ENCODE measurements around the gene IL1RL2. TPM values are rescaled to one million over a fixed set of nuclear protein-coding genes. Genes with fewer than 3 reads are reported as not detected.

Gene IL1RL2
- total RNA-seq, 2 donors from 2014 or later, result 0.19 TPM; not detected in 1

DNA sequence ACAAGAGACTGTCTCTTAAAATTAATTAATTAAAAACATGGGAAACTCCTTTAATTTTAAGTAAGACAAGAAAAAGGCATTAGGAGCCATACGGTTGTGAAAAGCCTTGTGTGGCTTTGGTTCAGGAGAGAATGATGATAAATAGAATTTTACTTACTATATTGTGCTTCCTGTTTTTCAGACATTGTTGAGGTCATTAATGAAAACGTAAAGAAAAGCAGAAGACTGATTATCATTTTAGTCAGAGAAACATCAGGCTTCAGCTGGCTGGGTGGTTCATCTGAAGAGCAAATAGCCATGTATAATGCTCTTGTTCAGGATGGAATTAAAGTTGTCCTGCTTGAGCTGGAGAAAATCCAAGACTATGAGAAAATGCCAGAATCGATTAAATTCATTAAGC, 10.7 kb upstream of the IL1RL2 start:
- H3K9me3 Mint-ChIP-seq, result no peaks in the 10 kb centered on the region
- H3K4me1 Mint-ChIP-seq (ENCODE audit: low read depth in 2 of 2), result peaks cover 0 to 4% of the 10 kb centered on the region in 2 donors
- no peak overlapping the region for H3K4me3 Mint-ChIP-seq
- peaks cover 15 to 25% of the 10 kb centered on the region in 2 donors for H3K27me3 Mint-ChIP-seq
- no peak for ATAC-seq
- no peak for DNase-seq (ENCODE audit: low spot score)
- no peak overlapping the region for H3K27ac Mint-ChIP-seq
- no peaks in the 10 kb centered on the region for H3K36me3 Mint-ChIP-seq

DNA sequence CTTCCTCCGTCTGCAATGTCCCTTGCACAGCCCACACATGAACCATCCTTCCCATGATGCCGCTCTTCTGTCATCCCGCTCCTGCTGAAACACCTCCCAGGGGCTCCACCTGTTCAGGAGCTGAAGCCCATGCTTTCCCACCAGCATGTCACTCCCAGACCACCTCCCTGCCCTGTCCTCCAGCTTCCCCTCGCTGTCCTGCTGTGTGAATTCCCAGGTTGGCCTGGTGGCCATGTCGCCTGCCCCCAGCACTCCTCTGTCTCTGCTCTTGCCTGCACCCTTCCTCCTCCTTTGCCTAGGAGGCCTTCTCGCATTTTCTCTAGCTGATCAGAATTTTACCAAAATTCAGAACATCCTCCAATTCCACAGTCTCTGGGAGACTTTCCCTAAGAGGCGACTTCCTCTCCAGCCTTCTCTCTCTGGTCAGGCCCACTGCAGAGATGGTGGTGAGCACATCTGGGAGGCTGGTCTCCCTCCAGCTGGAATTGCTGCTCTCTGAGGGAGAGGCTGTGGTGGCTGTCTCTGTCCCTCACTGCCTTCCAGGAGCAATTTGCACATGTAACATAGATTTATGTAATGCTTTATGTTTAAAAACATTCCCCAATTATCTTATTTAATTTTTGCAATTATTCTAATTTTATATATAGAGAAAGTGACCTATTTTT, 8.9 kb upstream of the IL1RL2 start:
- H3K9me3 Mint-ChIP-seq, result no peaks in the 10 kb centered on the region
- no peak overlapping the region for H3K27ac Mint-ChIP-seq
- no peaks in the 10 kb centered on the region for H3K36me3 Mint-ChIP-seq
- H3K4me3 Mint-ChIP-seq, result no peak overlapping the region
- no peak for DNase-seq (ENCODE audit: low spot score)
- H3K4me1 Mint-ChIP-seq (ENCODE audit: low read depth in 2 of 2), result peaks cover 2 to 3% of the 10 kb centered on the region in 2 donors
- peaks cover 21 to 32% of the 10 kb centered on the region in 2 donors for H3K27me3 Mint-ChIP-seq
- no peak for ATAC-seq

DNA sequence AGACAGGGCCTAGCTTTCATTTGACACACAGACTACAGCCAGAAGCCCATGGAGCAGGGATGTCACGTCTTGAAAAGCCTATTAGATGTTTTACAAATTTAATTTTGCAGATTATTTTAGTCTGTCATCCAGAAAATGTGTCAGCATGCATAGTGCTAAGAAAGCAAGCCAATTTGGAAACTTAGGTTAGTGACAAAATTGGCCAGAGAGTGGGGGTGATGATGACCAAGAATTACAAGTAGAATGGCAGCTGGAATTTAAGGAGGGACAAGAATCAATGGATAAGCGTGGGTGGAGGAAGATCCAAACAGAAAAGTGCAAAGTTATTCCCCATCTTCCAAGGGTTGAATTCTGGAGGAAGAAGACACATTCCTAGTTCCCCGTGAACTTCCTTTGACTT, 7.8 kb upstream of the IL1RL2 start:
- H3K4me1 Mint-ChIP-seq (ENCODE audit: low read depth in 2 of 2), result peaks cover 0 to 3% of the 10 kb centered on the region in 2 donors
- DNase-seq (ENCODE audit: low spot score) (no peak), ATAC-seq (no peak)
- H3K4me3 Mint-ChIP-seq, result no peak overlapping the region
- no peak overlapping the region for H3K27ac Mint-ChIP-seq
- H3K27me3 Mint-ChIP-seq, result peaks cover 25 to 37% of the 10 kb centered on the region in 2 donors
- no peaks in the 10 kb centered on the region for H3K36me3 Mint-ChIP-seq
- no peaks in the 10 kb centered on the region for H3K9me3 Mint-ChIP-seq

DNA sequence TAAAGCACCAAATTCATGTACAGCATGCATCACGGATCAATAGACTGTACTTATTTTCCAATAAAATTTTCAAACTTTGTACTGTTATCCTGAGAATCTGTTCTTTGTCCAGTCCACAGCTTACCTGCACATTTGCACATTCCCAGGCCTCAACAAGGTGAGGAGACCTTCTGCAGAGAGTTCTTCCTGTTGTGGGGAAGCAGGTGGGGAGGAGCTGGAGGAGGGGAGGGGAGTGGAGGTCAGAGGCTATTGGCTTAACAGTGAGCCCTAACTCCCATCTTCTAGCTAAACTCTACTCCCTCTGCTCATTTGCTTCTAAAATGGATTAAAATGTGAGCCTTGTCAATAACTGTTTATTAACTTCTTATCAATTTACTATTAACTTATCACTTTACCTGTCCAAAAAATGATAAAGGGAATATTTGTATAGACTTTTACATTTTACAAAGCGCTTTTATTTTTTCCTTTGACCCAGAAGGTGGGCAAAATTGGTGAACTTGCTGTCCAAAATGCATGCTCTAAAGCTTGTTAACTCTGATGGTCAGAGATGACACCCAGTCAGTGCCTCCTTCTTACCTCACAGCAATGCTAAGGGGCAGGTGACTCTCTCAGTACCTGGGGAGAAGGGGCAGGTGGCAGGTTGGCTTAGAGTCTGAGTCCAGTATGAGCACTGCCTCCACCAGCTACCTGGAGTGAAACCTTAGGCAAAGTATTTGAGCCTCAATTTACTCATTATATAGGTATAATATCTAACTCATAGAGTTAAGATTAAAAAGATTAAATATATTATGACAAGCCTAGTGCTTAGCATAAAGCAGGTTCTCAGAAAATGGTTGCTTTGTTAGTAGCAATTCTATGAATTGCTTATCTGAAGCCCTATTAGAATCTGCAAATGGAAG, 6.8 kb upstream of the IL1RL2 start:
- ATAC-seq, result no peak
- Mint-ChIP-seq H3K4me3 (no peak overlapping the region), H3K9me3 (no peaks in the 10 kb centered on the region), H3K27ac (no peak overlapping the region), H3K4me1 (ENCODE audit: low read depth in 2 of 2) (peaks cover 0 to 3% of the 10 kb centered on the region in 2 donors), H3K27me3 (peaks cover 24 to 39% of the 10 kb centered on the region in 2 donors), H3K36me3 (no peaks in the 10 kb centered on the region)
- DNase-seq (ENCODE audit: low spot score), result no peak

DNA sequence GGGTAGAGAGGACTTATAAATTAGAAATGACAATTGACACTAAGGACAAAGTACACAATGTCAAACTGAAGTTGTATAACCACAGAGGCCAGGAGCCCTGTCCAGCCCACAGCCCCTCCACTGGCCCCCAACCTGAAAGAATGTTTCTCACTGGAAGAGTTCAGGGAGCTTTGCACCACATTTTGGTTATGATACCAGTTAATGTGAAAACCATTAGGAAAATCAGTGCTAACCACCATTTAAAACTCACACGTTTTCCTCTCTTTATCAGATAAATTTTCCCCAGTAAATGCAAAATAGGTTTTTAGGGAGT, 6.2 kb upstream of the IL1RL2 start:
- no peak overlapping the region for H3K27ac Mint-ChIP-seq
- DNase-seq (ENCODE audit: low spot score), result no peak
- peaks cover 24 to 39% of the 10 kb centered on the region in 2 donors for H3K27me3 Mint-ChIP-seq
- H3K4me3 Mint-ChIP-seq, result no peak overlapping the region
- H3K4me1 Mint-ChIP-seq (ENCODE audit: low read depth in 2 of 2), result peaks cover 0 to 3% of the 10 kb centered on the region in 2 donors
- no peaks in the 10 kb centered on the region for H3K9me3 Mint-ChIP-seq
- no peak for ATAC-seq
- H3K36me3 Mint-ChIP-seq, result no peaks in the 10 kb centered on the region

DNA sequence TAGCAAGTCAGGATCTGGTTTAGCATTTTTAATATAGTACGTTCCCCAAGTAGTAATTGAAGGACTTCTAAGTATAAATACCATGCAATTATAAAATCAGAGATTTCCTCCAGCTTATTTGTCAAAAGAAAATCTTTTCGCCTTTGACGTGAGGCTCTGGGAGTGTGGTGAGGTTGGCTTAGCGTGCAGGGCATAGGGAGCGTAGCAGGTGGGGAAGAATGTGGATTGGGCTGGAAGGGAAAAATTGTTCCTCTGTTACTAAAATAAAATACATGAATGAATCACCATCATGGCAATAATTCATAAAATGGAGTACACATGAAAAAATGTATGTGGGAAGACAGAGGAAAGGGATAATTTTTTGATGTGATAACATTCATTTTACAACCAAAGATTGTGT, 5.4 kb upstream of the IL1RL2 start:
- Mint-ChIP-seq H3K27me3 (peaks cover 24 to 39% of the 10 kb centered on the region in 2 donors), H3K36me3 (no peaks in the 10 kb centered on the region), H3K9me3 (no peaks in the 10 kb centered on the region), H3K27ac (no peak overlapping the region), H3K4me1 (ENCODE audit: low read depth in 2 of 2) (peaks cover 0 to 3% of the 10 kb centered on the region in 2 donors), H3K4me3 (no peak overlapping the region)
- DNase-seq (ENCODE audit: low spot score), result no peak
- no peak for ATAC-seq

DNA sequence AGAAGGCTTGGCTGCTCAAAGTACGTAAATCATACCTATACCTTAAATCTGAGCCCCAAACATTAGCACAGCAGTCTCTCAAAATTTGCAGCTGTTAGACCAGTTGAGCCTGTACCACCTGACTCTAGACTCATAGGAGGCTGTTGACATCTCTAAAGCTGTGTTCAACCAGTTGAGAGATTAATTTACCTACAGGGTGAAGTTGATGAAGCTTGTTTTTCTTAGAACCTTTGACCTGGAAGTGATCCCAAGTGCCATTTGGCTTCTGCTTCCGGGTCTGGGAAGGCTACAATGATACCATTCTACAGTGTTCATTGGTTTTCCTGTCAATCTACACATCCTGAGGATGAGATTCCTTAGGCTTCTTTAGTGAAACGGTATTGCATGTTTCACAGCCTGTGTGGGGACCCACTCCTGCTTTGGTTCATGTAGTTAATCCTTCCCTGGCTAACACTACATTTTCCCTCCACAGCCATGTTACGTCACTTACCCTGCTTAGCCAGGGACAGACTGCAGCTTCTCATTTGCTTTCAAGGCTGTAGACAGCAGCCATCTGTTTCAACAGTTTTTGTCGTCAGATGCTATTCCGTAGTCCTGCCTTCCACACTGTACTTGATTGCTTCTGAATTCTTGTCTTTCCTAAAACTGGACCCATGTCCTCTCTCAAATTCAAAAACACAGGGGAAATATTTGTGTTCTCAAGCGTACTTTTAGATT, 4.7 kb upstream of the IL1RL2 start:
- Mint-ChIP-seq H3K27me3 (peaks cover 26 to 39% of the 10 kb centered on the region in 2 donors), H3K4me3 (no peak overlapping the region), H3K27ac (no peak overlapping the region), H3K9me3 (no peaks in the 10 kb centered on the region), H3K36me3 (no peaks in the 10 kb centered on the region), H3K4me1 (ENCODE audit: low read depth in 2 of 2) (peaks cover 0 to 3% of the 10 kb centered on the region in 2 donors)
- DNase-seq (ENCODE audit: low spot score) (no peak), ATAC-seq (no peak)

DNA sequence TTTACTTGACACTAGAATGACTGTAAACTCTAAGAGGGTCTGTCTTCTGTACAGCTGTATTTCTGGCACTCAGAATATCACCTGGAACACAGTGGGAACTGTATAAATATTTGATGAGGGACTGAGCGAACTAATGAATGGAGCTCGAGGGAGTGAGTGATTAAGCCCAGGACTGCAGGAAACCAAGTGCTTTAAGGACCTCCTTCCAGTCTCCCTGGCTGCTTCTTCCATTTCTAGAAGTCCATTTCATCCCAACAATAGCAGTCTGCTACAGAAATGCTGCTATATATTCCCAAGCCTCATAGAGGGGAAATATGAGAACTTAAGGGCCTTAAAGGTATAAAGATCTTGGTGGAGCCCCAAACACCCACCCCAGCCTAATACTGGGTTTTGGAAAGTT, 2.8 kb upstream of the IL1RL2 start:
- Mint-ChIP-seq H3K27me3 (peaks cover 32 to 45% of the 10 kb centered on the region in 2 donors), H3K4me1 (ENCODE audit: low read depth in 2 of 2) (peaks cover 4 to 7% of the 10 kb centered on the region in 2 donors), H3K27ac (no peak overlapping the region), H3K36me3 (no peaks in the 10 kb centered on the region), H3K9me3 (no peaks in the 10 kb centered on the region), H3K4me3 (no peak overlapping the region)
- ATAC-seq (no peak), DNase-seq (ENCODE audit: low spot score) (no peak)

DNA sequence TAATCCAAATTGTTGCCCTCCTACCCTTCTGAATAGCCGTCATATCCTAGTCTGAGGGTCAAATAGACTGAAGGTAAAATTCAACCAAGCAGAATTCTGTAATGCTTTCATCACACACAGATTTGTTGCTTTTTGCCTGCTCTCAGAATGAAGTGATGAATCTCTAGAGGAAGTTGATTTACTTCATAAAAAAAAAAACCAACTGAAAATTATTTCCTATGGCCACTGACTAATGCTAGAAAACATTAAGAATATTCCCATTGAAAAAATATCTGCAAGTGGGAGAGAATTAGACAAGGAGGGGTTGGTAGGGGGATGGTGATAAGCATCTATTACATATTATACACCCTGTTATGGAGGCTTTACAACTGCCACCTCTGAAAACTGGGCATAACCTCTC, 2.3 kb upstream of the IL1RL2 start:
- H3K27me3 Mint-ChIP-seq, result peaks cover 32 to 45% of the 10 kb centered on the region in 2 donors

DNA sequence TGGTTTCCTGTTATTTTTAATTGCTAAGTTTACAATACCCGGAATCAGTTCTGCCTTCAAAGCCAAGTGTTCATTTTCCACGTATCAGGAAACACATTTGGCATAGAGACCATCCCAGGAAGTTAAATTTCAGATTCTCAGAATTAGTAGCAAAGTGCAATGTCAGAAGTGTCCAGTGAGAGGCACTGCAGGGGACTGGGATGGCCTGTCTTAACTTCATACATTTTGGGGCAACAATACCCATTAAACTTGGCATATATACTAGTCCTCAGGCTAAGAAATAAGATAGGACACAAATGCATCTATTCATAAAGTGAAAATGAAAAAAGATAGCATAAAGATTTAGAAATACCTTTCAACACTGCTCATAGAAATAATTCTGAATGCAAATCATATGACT, 1.5 kb upstream of the IL1RL2 start:
- ATAC-seq (no peak), DNase-seq (ENCODE audit: low spot score) (no peak)
- Mint-ChIP-seq H3K4me1 (ENCODE audit: low read depth in 2 of 2) (peaks cover 4 to 7% of the 10 kb centered on the region in 2 donors), H3K27me3 (peaks cover 35 to 45% of the 10 kb centered on the region in 2 donors), H3K27ac (no peak overlapping the region), H3K4me3 (no peak overlapping the region), H3K36me3 (no peaks in the 10 kb centered on the region), H3K9me3 (no peaks in the 10 kb centered on the region)

More for the DNA sequence above, 2.3 kb upstream of the IL1RL2 start:
- H3K36me3 Mint-ChIP-seq, result no peaks in the 10 kb centered on the region
- DNase-seq (ENCODE audit: low spot score) (no peak), ATAC-seq (no peak)
- H3K4me3 Mint-ChIP-seq, result no peak overlapping the region
- no peaks in the 10 kb centered on the region for H3K9me3 Mint-ChIP-seq
- no peak overlapping the region for H3K27ac Mint-ChIP-seq
- peaks cover 4 to 7% of the 10 kb centered on the region in 2 donors for H3K4me1 Mint-ChIP-seq (ENCODE audit: low read depth in 2 of 2)

DNA sequence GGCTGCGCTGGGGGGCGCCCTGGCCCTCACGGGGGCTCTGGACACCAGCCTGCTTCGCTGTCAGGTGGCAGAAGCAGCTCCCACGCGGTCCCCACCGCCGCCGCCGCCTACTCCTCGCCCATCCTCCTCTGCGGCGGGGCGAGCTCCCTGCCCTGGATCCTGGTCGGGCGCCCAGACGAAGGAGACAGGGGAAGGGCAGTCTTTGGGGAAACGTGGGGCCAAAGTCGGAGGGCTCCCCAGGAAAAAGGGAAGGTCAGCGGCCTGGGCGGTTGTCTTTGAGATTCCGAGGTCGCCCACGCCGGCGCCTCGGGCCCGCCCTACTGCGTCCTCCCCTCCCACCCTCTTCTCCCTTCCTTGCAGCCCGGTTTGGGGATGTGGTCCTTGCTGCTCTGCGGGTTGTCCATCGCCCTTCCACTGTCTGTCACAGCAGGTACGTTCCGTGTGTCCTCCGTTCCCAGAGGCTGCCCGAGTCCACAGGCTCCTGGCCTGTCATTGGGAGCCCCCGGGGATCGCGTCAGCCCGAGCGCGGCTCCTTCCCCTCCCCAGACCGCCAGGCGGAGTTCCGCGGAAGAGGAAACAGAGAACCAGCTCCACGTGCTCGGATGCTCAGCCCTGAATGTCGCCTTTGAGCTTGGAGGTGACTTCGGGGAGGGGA, 800 bp downstream of the IL1RL2 start:
- DNase-seq (ENCODE audit: low spot score) (no peak), ATAC-seq (peak; percentile 64 to 78)
- peak overlapping the region in 1 of 2 donors; percentile 65 for H3K27ac Mint-ChIP-seq
- H3K4me1 Mint-ChIP-seq (ENCODE audit: low read depth in 2 of 2), result peaks cover 4 to 5% of the 10 kb centered on the region in 2 donors
- H3K4me3 Mint-ChIP-seq, result peak overlapping the region; percentile 46
- H3K9me3 Mint-ChIP-seq, result no peaks in the 10 kb centered on the region
- no peaks in the 10 kb centered on the region for H3K36me3 Mint-ChIP-seq
- H3K27me3 Mint-ChIP-seq, result peaks cover 33 to 38% of the 10 kb centered on the region in 2 donors

DNA sequence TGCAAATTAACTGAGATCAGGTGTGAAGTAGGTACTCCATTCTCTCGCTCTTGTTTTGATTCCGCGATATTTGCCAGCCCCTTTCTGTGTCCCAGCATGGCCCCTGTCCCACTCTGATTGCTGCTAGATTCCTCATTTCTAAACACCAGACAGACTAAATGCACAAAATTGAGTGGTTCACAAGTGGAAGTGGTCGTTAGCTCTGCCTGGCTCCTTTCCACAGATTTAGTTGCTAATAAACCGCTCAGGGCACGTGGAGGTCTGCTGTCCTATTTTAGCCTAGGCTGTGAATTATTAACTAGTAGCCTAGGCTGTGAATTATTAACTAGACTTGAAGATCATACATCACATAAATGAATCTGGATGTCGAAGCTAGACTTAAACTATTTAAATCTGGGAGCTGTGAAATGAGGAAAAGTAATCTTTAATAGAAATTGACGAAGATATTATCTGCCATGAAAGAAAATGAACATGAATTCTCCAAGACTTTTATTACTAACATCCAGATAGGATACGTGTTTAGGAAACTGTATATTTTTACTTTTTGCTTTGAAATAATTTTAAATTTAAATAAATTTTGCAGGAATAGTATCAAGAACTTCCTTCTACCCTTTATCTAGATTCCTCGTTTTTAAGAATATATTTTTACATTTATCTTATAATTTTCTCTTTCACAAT, 3.7 kb downstream of the IL1RL2 start:
- H3K27ac Mint-ChIP-seq, result no peak overlapping the region
- peaks cover 43 to 44% of the 10 kb centered on the region in 2 donors for H3K27me3 Mint-ChIP-seq
- ATAC-seq (no peak), DNase-seq (ENCODE audit: low spot score) (no peak)
- peaks cover 4 to 9% of the 10 kb centered on the region in 2 donors for H3K4me1 Mint-ChIP-seq (ENCODE audit: low read depth in 2 of 2)
- no peaks in the 10 kb centered on the region for H3K9me3 Mint-ChIP-seq
- H3K36me3 Mint-ChIP-seq, result no peaks in the 10 kb centered on the region
- H3K4me3 Mint-ChIP-seq, result no peak overlapping the region

DNA sequence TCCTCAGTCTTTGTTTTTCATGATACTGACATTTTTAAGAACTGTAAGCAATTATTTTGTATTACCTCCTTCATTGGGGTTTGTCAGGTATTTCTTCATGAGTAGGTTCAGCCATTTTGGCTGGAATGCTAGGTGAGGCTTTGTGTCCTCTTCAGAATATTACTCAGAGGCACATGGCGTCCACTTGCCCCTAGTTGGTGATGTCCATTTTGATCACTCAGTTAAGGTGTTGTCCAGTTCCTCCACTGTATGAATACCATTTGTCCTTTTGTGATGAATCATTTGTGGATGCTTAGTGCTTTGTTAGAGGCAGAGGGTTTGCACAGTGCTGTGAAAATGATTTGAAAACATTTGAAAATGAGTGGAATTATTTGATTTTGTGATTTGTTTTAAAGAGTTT, 4.7 kb downstream of the IL1RL2 start:
- no peak overlapping the region for H3K4me3 Mint-ChIP-seq

More for the DNA sequence above, 4.7 kb downstream of the IL1RL2 start:
- H3K36me3 Mint-ChIP-seq, result peaks cover under 1% of the 10 kb centered on the region
- H3K9me3 Mint-ChIP-seq, result no peaks in the 10 kb centered on the region
- H3K27me3 Mint-ChIP-seq, result peaks cover 45 to 51% of the 10 kb centered on the region in 2 donors
- no peak for DNase-seq (ENCODE audit: low spot score)
- H3K27ac Mint-ChIP-seq, result no peak overlapping the region
- no peak for ATAC-seq
- H3K4me1 Mint-ChIP-seq (ENCODE audit: low read depth in 2 of 2), result peaks cover 7 to 14% of the 10 kb centered on the region in 2 donors
